Esophagus (tissue), 2 donors: ENCODE measurements around the gene LRFN4. TPM values are rescaled to one million over a fixed set of nuclear protein-coding genes. Genes with fewer than 3 reads are reported as not detected.
A peak's percentile ranks its signal among the peaks of the same experiment; 100 is the strongest.

ENCODE experiments used
- H3K27ac ChIP-seq, 2 donors: one replicate each; pipeline ENCODE4 v1.5.1; 2013; ENCODE audit warnings: low read depth in 2 of 2, mild to moderate bottlenecking in 2 of 2, inconsistent platforms in 1 of 2, low read length in 1 of 2, moderate library complexity in 1 of 2
- H3K27me3 ChIP-seq, 2 donors: one replicate each; pipeline ENCODE4 v1.6.1; 2013; ENCODE audit warnings: low read length in 2 of 2, control low read depth in 1 of 2, mild to moderate bottlenecking in 1 of 2; ENCODE audit not compliant: insufficient read depth in 2 of 2, control insufficient read depth in 1 of 2
- H3K36me3 ChIP-seq, 2 donors: one replicate each; pipeline ENCODE4 v1.6.1; 2013; ENCODE audit warnings: low read length in 1 of 2; ENCODE audit not compliant: control insufficient read depth in 2 of 2, insufficient read depth in 2 of 2
- H3K4me1 ChIP-seq, 2 donors: one replicate each; pipeline ENCODE4 v1.6.1; 2013; ENCODE audit warnings: low read length in 1 of 2; ENCODE audit not compliant: control insufficient read depth in 2 of 2, insufficient read depth in 2 of 2
- H3K4me3 ChIP-seq, 2 donors: one replicate each; pipeline ENCODE4 v1.5.1; 2013; ENCODE audit warnings: low read length in 2 of 2, mild to moderate bottlenecking in 2 of 2, low read depth in 1 of 2, moderate library complexity in 1 of 2
- H3K9me3 ChIP-seq, 2 donors: one replicate each; pipeline ENCODE4 v1.6.1; 2013; ENCODE audit warnings: mild to moderate bottlenecking in 2 of 2, low read depth in 1 of 2, low read length in 1 of 2, moderate library complexity in 1 of 2; ENCODE audit not compliant: control insufficient read depth in 2 of 2, insufficient read depth in 1 of 2
- WGBS, 2 donors: extraction: QIAGEN DNeasy Blood & Tissue Kit; methylation state at CpG; one replicate each; pipeline ENCODE4 v1.1.7; 2013; 5-methylcytosine and 5-hydroxymethylcytosine counted together
- polyA plus RNA-seq, 2 donors: library from polyadenylated mRNA; stranded (reverse); fragments of 200-250 nt; gene quantifications; one replicate each; pipeline ENCODE4 v1.2.3, GENCODE V29; 2013
- donor health status: healthy with polysubstance abuse.
- donor health status: Bipolar disorder and iron deficiency.

The LRFN4 gene
- polyA plus RNA-seq, 2 donors, result 5.4 to 9.3 TPM

DNA sequence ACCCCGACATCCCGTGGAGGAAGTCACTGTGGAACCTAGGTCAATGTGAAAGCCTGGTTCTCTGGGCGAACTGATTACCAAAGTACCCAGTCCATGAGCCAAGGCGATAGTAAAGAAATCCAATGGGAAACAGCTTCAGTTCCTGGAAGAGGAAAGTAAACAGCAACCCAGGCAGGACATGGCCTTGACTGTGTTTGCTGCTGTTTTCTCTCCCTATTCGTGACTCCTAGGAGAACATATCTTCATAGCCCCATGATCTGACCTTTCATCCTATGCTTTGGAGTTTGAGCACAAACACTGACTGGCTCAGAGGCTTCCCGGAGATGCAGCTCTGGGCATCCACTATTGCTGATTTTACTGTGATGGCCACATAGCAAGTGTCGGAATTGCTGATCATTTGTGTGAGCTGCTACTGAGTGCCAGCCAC, 45.1 kb downstream of the LRFN4 start:
- Histone ChIP-seq H3K27ac (no peak overlapping the region), H3K9me3 (no peaks in the 10 kb centered on the region), H3K36me3 (no peaks in the 10 kb centered on the region), H3K4me1 (peaks cover 2 to 8% of the 10 kb centered on the region in 2 donors), H3K4me3 (no peak overlapping the region), H3K27me3 (no peaks in the 10 kb centered on the region)
- WGBS, 2 donors, result 84 to 93% methylated on average over 7 of the region's 7 CpGs

DNA sequence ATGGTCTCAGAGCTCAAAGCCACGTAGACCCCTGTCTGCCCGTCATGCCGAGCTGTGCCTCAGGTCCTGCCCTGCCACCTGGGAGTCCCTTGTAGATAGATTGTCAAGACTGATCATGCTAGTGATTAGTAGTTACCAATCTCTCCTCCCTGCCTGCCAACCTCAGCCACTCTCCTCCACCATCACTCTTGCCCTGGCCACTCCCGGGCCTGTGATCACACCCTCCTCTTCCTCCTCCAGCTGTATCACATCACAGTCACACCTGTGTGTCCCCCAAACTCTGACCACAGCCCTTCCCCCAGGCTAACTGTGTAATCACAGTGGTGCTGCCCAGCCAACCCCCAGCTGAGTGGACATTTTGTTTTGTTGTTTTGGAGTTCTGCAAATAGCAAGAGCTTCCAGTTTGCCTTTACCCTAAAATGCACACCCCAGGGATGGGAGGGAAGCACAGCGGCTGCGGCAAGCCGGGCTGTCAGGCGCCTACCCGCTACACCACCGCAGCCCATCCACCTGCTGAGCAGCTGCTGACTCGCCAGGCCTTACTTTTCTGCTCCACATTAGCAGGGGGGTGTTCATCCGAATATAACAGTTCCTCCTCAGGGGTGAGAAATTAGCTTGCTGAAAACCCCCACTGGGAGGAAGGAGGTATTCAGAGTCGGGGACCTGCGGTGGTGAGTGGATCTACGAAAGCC, 45.8 kb downstream of the LRFN4 start:
- no peak overlapping the region for H3K27ac ChIP-seq

DNA sequence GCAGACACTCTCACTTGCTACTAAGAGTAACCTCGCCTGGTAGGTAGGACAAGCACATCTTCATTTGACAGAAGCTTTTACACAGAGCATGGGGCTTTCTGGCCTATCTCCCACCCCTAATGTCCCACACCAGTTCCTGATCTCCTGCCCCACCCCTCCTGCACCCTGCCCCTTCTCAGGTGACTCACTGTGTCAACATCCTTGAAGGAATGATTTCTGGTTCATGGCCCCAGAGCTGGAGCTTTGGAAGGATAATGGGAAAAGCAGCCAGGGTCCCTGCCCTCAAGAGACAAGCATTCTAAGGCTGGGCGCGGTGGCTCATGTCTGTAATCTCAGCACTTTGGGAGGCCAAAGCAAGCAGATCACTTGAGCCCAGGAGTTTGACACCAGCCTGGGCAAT, 47.2 kb downstream of the LRFN4 start:
- Histone ChIP-seq H3K4me1 (peaks cover 2 to 10% of the 10 kb centered on the region in 2 donors), H3K9me3 (no peaks in the 10 kb centered on the region), H3K36me3 (no peaks in the 10 kb centered on the region), H3K27ac (peak overlapping the region in 1 of 2 donors; percentile 65), H3K27me3 (no peaks in the 10 kb centered on the region), H3K4me3 (no peak overlapping the region)
- 74 to 83% methylated on average over 3 of the region's 3 CpGs for WGBS, 2 donors

More for the DNA sequence above, 45.8 kb downstream of the LRFN4 start:
- 86 to 88% methylated on average over 15 of the region's 15 CpGs for WGBS, 2 donors
- H3K36me3 ChIP-seq, result no peaks in the 10 kb centered on the region
- no peaks in the 10 kb centered on the region for H3K27me3 ChIP-seq
- no peak overlapping the region for H3K4me3 ChIP-seq
- no peaks in the 10 kb centered on the region for H3K9me3 ChIP-seq
- H3K4me1 ChIP-seq, result peaks cover 2 to 10% of the 10 kb centered on the region in 2 donors

DNA sequence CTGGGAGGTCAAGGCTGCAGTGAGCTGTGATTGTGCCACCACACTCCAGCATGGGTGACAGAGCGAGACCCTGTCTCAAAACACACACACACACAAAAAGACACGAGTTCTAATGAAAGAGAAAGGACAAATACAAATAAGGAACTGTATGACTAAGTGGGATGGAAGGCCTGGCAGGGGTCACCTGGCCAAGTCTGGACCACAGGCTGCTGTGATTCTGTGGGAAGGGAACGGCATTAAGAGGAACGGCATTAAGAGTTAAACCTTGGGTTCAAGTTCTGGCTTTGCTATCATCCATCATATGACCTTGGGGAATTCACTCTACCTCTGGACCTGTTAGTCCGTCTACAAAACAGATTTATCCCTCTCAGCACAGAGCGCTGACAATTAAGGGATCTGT, 47.7 kb downstream of the LRFN4 start:
- H3K4me1 ChIP-seq, result peaks cover 2 to 10% of the 10 kb centered on the region in 2 donors
- H3K36me3 ChIP-seq, result no peaks in the 10 kb centered on the region
- H3K4me3 ChIP-seq, result no peak overlapping the region
- no peaks in the 10 kb centered on the region for H3K9me3 ChIP-seq
- H3K27ac ChIP-seq, result no peak overlapping the region
- H3K27me3 ChIP-seq, result no peaks in the 10 kb centered on the region
- 89 to 93% methylated on average over 6 of the region's 6 CpGs for WGBS, 2 donors

DNA sequence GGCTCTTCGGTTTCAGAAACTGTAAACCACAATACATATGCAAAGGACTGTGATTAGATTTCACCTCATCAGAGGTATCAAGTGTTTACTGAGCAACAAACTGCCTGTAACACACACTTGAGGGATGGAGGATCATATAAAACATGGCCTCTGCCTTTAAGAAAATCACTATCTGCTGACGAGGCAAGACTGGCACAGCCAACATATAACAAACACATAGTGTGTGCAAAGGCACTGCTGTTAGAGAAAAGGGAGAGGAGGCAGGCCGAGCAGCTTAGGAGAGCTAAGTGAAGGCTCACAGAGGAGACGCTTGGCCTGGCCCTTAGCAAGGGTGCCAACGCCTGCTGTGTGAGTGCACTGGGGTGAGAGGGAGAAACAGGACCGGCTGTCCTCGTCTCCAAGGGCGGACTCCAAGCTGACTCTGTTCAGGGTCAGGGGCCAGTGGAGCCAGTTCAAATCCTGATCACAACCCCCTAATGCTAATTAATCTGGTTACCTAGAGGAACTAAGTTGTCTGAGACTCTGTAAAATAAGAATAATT, 48.2 kb downstream of the LRFN4 start:
- 71 to 78% methylated on average over 8 of the region's 8 CpGs for WGBS, 2 donors
- Histone ChIP-seq H3K27me3 (no peaks in the 10 kb centered on the region), H3K4me3 (no peak overlapping the region), H3K36me3 (no peaks in the 10 kb centered on the region), H3K9me3 (no peaks in the 10 kb centered on the region), H3K27ac (peak overlapping the region in 1 of 2 donors; percentile 23), H3K4me1 (peaks cover 2 to 10% of the 10 kb centered on the region in 2 donors)

DNA sequence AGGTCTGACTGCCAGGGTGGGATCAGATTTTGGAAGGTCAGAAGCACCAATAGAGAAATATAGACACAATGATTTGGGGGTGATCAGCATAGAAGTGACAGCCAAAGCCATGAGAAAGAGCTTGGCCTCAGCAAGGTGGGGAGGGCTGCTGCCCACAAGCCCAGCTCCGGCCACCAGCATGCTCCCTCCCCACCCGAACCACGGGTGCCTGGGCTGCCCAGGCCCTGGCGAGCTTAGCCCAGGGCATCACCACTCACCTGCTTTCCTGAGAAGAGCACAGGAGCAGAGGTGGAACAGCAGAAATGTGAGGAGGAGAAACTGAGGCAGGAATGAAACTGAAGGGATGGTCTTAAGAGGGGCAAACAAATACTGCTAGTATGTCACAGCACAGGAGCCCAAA, 48.8 kb downstream of the LRFN4 start:
- H3K9me3 ChIP-seq, result no peaks in the 10 kb centered on the region
- WGBS, 2 donors, result 66 to 83% methylated on average over 4 of the region's 4 CpGs
- no peak overlapping the region for H3K4me3 ChIP-seq
- H3K27ac ChIP-seq, result peak overlapping the region; percentile 61 to 81
- H3K4me1 ChIP-seq, result peaks cover 2 to 10% of the 10 kb centered on the region in 2 donors
- H3K36me3 ChIP-seq, result no peaks in the 10 kb centered on the region
- H3K27me3 ChIP-seq, result no peaks in the 10 kb centered on the region

DNA sequence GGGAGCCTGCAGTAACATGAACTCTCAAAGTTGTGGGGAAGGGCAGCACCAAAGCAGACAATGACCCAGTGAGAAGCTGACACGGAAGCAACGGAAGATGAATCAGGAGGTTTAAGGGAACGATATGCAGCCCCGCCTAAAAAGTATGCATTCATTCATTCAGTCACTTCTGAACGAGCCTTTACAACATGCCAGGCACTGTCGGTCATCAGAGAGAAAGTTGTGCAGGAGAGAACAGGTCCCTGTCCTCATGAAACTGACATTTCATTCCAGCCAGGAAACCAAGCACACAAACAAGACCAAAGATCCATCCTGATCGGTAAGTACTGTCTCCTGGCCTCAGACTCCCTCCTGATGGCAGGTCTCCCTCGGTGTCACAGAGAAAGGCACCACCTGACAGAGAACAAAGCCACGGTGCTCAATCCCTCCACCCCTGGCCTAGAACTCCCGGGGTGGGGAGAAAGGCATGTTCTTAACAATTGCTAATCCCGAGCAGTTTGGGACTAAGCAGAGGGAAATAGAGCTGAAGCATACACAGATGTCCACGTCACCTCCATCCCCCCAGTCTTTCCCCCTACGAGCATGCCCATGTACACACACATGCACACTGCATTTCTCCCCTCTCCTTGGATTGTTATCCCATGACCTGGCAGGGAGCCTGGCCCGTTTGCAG, 49.3 kb downstream of the LRFN4 start:
- Histone ChIP-seq H3K27me3 (no peaks in the 10 kb centered on the region), H3K36me3 (no peaks in the 10 kb centered on the region), H3K4me3 (no peak overlapping the region), H3K27ac (peak overlapping the region; percentile 81 to 84), H3K9me3 (no peaks in the 10 kb centered on the region), H3K4me1 (peaks cover 2 to 10% of the 10 kb centered on the region in 2 donors)
- 49 to 50% methylated on average over 14 of the region's 14 CpGs for WGBS, 2 donors

DNA sequence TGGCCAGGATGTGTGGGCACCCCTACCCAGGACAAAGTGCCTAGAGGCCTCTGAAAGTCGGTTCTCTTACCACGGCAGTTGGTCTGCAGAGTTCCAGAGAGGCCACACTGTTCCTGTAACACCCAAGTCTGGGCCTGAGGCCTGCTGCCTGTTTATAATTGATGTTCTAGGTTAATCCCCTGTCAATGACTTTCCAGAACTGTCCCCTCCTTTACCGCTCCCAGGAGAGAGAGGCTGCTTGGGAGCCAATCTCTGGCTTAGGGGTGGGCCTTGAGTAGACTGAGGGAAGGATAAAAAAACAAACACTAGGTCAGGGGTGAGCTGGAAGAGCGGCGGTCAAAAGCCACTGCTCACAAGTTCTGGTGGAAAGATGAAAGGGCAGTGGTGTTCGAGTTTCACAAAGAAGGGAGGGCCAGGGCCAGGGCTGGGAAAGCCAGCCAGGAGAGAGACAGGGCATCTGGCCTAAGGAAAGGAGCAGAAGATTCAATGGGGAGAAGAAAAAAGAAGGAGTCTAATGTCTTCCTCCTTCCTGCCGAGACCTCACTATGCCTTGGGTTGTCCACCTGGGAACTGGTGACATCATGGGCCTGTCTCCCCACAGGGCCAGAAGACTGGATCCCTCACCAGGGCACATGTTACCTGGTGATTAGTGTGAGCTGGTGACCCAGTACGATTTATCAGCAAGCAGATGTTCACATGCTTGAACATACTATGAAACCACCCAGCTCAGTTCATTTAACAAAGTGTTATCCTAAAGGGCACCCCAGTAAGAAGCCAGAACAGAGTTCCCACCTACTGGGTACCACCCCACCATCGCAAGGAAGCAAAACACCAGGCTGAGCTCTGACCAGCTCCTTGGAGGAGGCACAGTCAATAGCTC, 51.1 kb downstream of the LRFN4 start:
- WGBS, 2 donors, result 76 to 80% methylated on average over 9 of the region's 9 CpGs
- Histone ChIP-seq H3K27ac (no peak overlapping the region), H3K4me1 (peaks cover 2 to 10% of the 10 kb centered on the region in 2 donors)

DNA sequence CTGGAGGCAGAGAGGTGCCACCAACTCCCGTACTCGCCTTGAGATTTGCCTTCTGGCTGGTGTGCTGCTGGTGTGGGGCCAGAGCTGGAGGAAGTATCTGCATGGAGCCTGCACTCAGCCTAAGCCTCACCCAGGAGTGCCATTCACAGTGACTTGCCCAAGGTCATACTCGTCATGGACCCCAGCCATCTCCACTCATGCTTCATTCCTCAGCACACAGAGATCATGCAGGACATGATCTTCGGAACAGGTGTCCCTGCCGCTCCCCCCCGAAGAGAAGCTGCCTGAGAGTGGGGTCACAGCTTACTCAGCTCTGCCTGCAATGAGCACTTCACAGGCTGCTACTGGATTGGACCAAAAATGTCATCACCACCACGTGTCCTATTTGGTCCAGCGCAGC, 52.3 kb downstream of the LRFN4 start:
- Histone ChIP-seq H3K4me3 (no peak overlapping the region), H3K27ac (no peak overlapping the region), H3K27me3 (no peaks in the 10 kb centered on the region), H3K4me1 (peaks cover 1 to 10% of the 10 kb centered on the region in 2 donors), H3K36me3 (no peaks in the 10 kb centered on the region), H3K9me3 (no peaks in the 10 kb centered on the region)
- WGBS, 2 donors, result 85 to 93% methylated on average over 8 of the region's 8 CpGs

More for the DNA sequence above, 51.1 kb downstream of the LRFN4 start:
- Histone ChIP-seq H3K4me3 (no peak overlapping the region), H3K27me3 (no peaks in the 10 kb centered on the region), H3K9me3 (no peaks in the 10 kb centered on the region), H3K36me3 (no peaks in the 10 kb centered on the region)
